Stomach smooth muscle (tissue), 2 donors: ENCODE data around the gene STUM.
"Not testable (repeated sequence)": the region's sequence is repeated elsewhere in the genome, so short reads cannot be mapped to it uniquely, and the experiment has no call there.

Experiments used
- H3K27ac ChIP-seq: one replicate; pipeline ENCODE4 v1.7.0; 2013; ENCODE audit warnings: mild to moderate bottlenecking, low read length, inconsistent platforms
- H3K27me3 ChIP-seq, 2 donors: one replicate each; pipeline ENCODE4 v1.7.0; 2013; ENCODE audit warnings: low read length in 2 of 2; ENCODE audit not compliant: insufficient read depth in 2 of 2, control insufficient read depth in 1 of 2
- H3K36me3 ChIP-seq, 2 donors: one replicate each; pipeline ENCODE4 v1.7.0; 2013; ENCODE audit warnings: low read length in 2 of 2; ENCODE audit not compliant: control insufficient read depth in 2 of 2, insufficient read depth in 2 of 2
- H3K4me1 ChIP-seq: one replicate; pipeline ENCODE4 v1.7.0; 2013; ENCODE audit warnings: low read length; ENCODE audit not compliant: control insufficient read depth, insufficient read depth
- H3K4me3 ChIP-seq, 2 donors: one replicate each; pipeline ENCODE4 v1.7.0; 2013; ENCODE audit warnings: low read length in 2 of 2
- H3K9ac ChIP-seq, 2 donors: one replicate each; pipeline ENCODE4 v1.7.0; 2013; ENCODE audit warnings: low read length in 2 of 2, mild to moderate bottlenecking in 1 of 2
- H3K9me3 ChIP-seq, 2 donors: one replicate each; pipeline ENCODE4 v1.7.0; 2013; ENCODE audit warnings: low read length in 2 of 2; ENCODE audit not compliant: control insufficient read depth in 2 of 2
- donor health status: healthy.
- donor health status: Pancreatic carcinoma.

The STUM gene

GRCh38 chr1:226634166-226634588, 85.6 kb downstream of the STUM start:
- Histone ChIP-seq H3K4me1 (peaks cover 68% of the 10 kb centered on the region), H3K27me3 (no peaks in the 10 kb centered on the region), H3K4me3 (no peak overlapping the region), H3K36me3 (peaks cover 23% of the 10 kb centered on the region in 2 donors), H3K9ac (peak overlapping the region in 1 of 2 donors; percentile 46), H3K9me3 (no peaks in the 10 kb centered on the region), H3K27ac (peak overlapping the region; percentile 82)

- Histone ChIP-seq H3K4me1 (peaks cover 68% of the 10 kb centered on the region), H3K27ac (peak overlapping the region; percentile 82)
Observed at GRCh38 chr1:226634611-226635246, 86.2 kb downstream of the STUM start.

GRCh38 chr1:226635456-226635941, 86.9 kb downstream of the STUM start:
- Histone ChIP-seq H3K4me3 (no peak overlapping the region), H3K36me3 (peaks cover 19 to 25% of the 10 kb centered on the region in 2 donors), H3K27me3 (no peaks in the 10 kb centered on the region), H3K9me3 (no peaks in the 10 kb centered on the region), H3K9ac (no peak overlapping the region), H3K4me1 (peaks cover 74% of the 10 kb centered on the region), H3K27ac (peak overlapping the region; percentile 82)

More at GRCh38 chr1:226634611-226635246, 86.2 kb downstream of the STUM start:
- no peaks in the 10 kb centered on the region for H3K9me3 ChIP-seq
- no peak overlapping the region for H3K4me3 ChIP-seq
- no peaks in the 10 kb centered on the region for H3K27me3 ChIP-seq
- no peak overlapping the region for H3K9ac ChIP-seq
- peaks cover 23 to 24% of the 10 kb centered on the region in 2 donors for H3K36me3 ChIP-seq

- no peak overlapping the region for H3K9ac ChIP-seq
- H3K4me3 ChIP-seq, result no peak overlapping the region
- H3K27me3 ChIP-seq, result no peaks in the 10 kb centered on the region
- H3K36me3 ChIP-seq, result peaks cover 19 to 31% of the 10 kb centered on the region in 2 donors
- no peak overlapping the region for H3K27ac ChIP-seq
- peaks cover 74% of the 10 kb centered on the region for H3K4me1 ChIP-seq
- no peaks in the 10 kb centered on the region for H3K9me3 ChIP-seq
Observed at GRCh38 chr1:226636847-226637096, 88.2 kb downstream of the STUM start.

GRCh38 chr1:226637147-226637935, 88.8 kb downstream of the STUM start:
- peaks cover 74% of the 10 kb centered on the region for H3K4me1 ChIP-seq
- no peaks in the 10 kb centered on the region for H3K9me3 ChIP-seq
- peak overlapping the region; percentile 81 for H3K27ac ChIP-seq
- no peak overlapping the region for H3K4me3 ChIP-seq
- peak overlapping the region in 1 of 2 donors; percentile 13 for H3K9ac ChIP-seq
- no peaks in the 10 kb centered on the region for H3K27me3 ChIP-seq
- H3K36me3 ChIP-seq, result peaks cover 19 to 33% of the 10 kb centered on the region in 2 donors

GRCh38 chr1:226638001-226638601, 89.5 kb downstream of the STUM start:
- no peak overlapping the region for H3K9ac ChIP-seq

GRCh38 chr1:226638608-226639007, 90.0 kb downstream of the STUM start:
- Histone ChIP-seq H3K4me1 (peaks cover 74% of the 10 kb centered on the region), H3K36me3 (peaks cover 19 to 31% of the 10 kb centered on the region in 2 donors), H3K4me3 (peak overlapping the region in 1 of 2 donors; percentile 29), H3K9ac (no peak overlapping the region), H3K27me3 (no peaks in the 10 kb centered on the region), H3K9me3 (no peaks in the 10 kb centered on the region), H3K27ac (peak overlapping the region; percentile 81)

More at GRCh38 chr1:226638001-226638601, 89.5 kb downstream of the STUM start:
- Histone ChIP-seq H3K9me3 (no peaks in the 10 kb centered on the region), H3K4me1 (peaks cover 74% of the 10 kb centered on the region), H3K27me3 (no peaks in the 10 kb centered on the region), H3K4me3 (peak overlapping the region in 1 of 2 donors; percentile 29), H3K36me3 (peaks cover 19 to 32% of the 10 kb centered on the region in 2 donors), H3K27ac (peak overlapping the region; percentile 81)

GRCh38 chr1:226639206-226639605, 90.6 kb downstream of the STUM start:
- not testable (repeated sequence) for H3K9me3 ChIP-seq, H3K9ac ChIP-seq, H3K27me3 ChIP-seq, H3K4me3 ChIP-seq
- H3K27ac ChIP-seq, result peak overlapping the region; percentile 69
- H3K36me3 ChIP-seq, result peaks cover 19 to 31% of the 10 kb centered on the region in 2 donors
- H3K4me1 ChIP-seq, result peaks cover 74% of the 10 kb centered on the region

GRCh38 chr1:226639631-226640061, 91.1 kb downstream of the STUM start:
- H3K27ac ChIP-seq, result peak overlapping the region; percentile 69
- H3K4me3 ChIP-seq, result no peak overlapping the region
- peaks cover 72% of the 10 kb centered on the region for H3K4me1 ChIP-seq
- H3K36me3 ChIP-seq, result peaks cover 19 to 30% of the 10 kb centered on the region in 2 donors
- no peaks in the 10 kb centered on the region for H3K27me3 ChIP-seq
- no peak overlapping the region for H3K9ac ChIP-seq
- H3K9me3 ChIP-seq, result no peaks in the 10 kb centered on the region

- Histone ChIP-seq H3K9me3 (no peaks in the 10 kb centered on the region), H3K36me3 (peaks cover 25 to 35% of the 10 kb centered on the region in 2 donors), H3K9ac (peak overlapping the region in 1 of 2 donors; percentile 27), H3K4me3 (no peak overlapping the region), H3K27me3 (no peaks in the 10 kb centered on the region), H3K27ac (peak overlapping the region; percentile 69), H3K4me1 (peaks cover 74% of the 10 kb centered on the region)
Observed at GRCh38 chr1:226640321-226641136, 92.0 kb downstream of the STUM start.
